Adrenal gland (tissue), 12 donors: ENCODE data around the gene PPP1R9B. TPM values are rescaled to one million over a fixed set of nuclear protein-coding genes. Genes with fewer than 3 reads are reported as not detected.

ENCODE experiments used
- DNase-seq, 7 donors: peaks; one replicate each; pipeline ENCODE4 v3.0.0-alpha.2; 2019 to 2020
- H3K27ac ChIP-seq, 5 donors: fragments of 200-600 bp; sonication (generic) in 4 of 5; 1 replicate in 3 of 5; 2 replicates in 2 of 5; pipeline versions ENCODE4 v1.5.1 to v1.8.0; 2016 to 2020; ENCODE audit warnings: mild to moderate bottlenecking in 1 of 5
- H3K27me3 ChIP-seq: fragments of 200-600 bp; 2 replicates; pipeline ENCODE4 v1.8.0; 2021
- H3K36me3 ChIP-seq, 2 donors: fragments of 200-600 bp; replicated peaks in 1 of 2; 1 replicate in 1 of 2; 2 replicates in 1 of 2; pipeline versions ENCODE4 v1.5.1 to v1.8.0; 2018 to 2022
- H3K4me1 ChIP-seq, 2 donors: fragments of 200-600 bp; replicated peaks in 1 of 2; 1 replicate in 1 of 2; 2 replicates in 1 of 2; pipeline versions ENCODE4 v1.5.1 to v1.8.0; 2018 to 2021
- H3K4me3 ChIP-seq, 4 donors: fragments of 200-600 bp; sonication (generic) in 3 of 4; one replicate each; pipeline ENCODE4 v1.5.1; 2016 to 2018
- H3K9me3 ChIP-seq, 3 donors: fragments of 200-600 bp; sonication (generic) in 1 of 3; replicated peaks in 1 of 3; 1 replicate in 2 of 3; 2 replicates in 1 of 3; pipeline versions ENCODE4 v1.5.1 to v1.8.0; 2016 to 2021
- CTCF ChIP-seq, 6 experiments: fragments of 450-650 bp in 4 of 6; fragments of 200-600 bp in 2 of 6; sonication (generic) in 1 of 6; IDR thresholded peaks; 1 replicate in 5 of 6; 2 replicates in 1 of 6; pipeline versions ENCODE4 v1.5.1 to v1.8.0; 2016 to 2021; ENCODE audit warnings: antibody characterized with exemption in 6 of 6, mild to moderate bottlenecking in 2 of 6, moderate library complexity in 1 of 6
- POLR2A ChIP-seq, 2 donors: fragments of 450-650 bp; IDR thresholded peaks; one replicate each; pipeline ENCODE4 v1.6.1; 2017; ENCODE audit warnings: antibody characterized with exemption in 2 of 2, mild to moderate bottlenecking in 2 of 2, moderate library complexity in 1 of 2
- WGBS, 4 donors: extraction: QIAGEN DNeasy Blood & Tissue Kit in 2 of 4; methylation state at CpG; one replicate each; pipeline versions ENCODE4 v1.1.5 to v1.1.7; 2013 to 2017; 5-methylcytosine and 5-hydroxymethylcytosine counted together
- intact Hi-C, 2 donors: fragments of 100-400 bp; cut with DNase I; formaldehyde crosslinking; loops; one replicate each; pipeline versions ENCODE4 v1.14.1 to v1.15.0; 2022 to 2023
- polyA plus RNA-seq, 3 donors: library from polyadenylated mRNA; stranded (reverse); fragments of 200-250 nt in 2 of 3; fragments of 350-450 nt in 1 of 3; fragmentation: Illumina TruSeq in 1 of 3; extraction: RNeasy Lipid Tissue Mini Kit (QIAGEN cat#74804) in 1 of 3; gene quantifications; one replicate each; pipeline ENCODE4 v1.2.3, GENCODE V29; 2013 to 2014
- total RNA-seq, 9 donors: library from RNA; depleted of rRNA in 4 of 9; stranded (reverse); fragments of >200 nt in 4 of 9; fragments of 120-200 nt in 1 of 9; fragmentation: NEBNext Ultra II Directional in 1 of 9; extraction: Animal tissue kit (Norgen Biotek cat#: 25700) in 1 of 9; gene quantifications; one replicate each; pipeline versions ENCODE4 v1.1.0 to v1.2.4, GENCODE V29; 2013 to 2023
- donor health status: healthy with polysubstance abuse.
- donor health status: Bipolar disorder and iron deficiency.
- donor health status: DM: yes; HTN: yes; CAD: no.
- donor health status: DM: no; HTN: no; CAD: no.
- donor health status: DM: no; HTN: no; CAD: no.
- donor health status: DM: yes; HTN: yes; CAD: no.

PPP1R9B gene
- total and polyA plus RNA-seq, 12 donors, result 21.8 to 128 (median 52.1) TPM

GRCh38 chr17:50105811-50106210 is 44.7 kb downstream of the PPP1R9B start:
- no peak overlapping the region for H3K27ac ChIP-seq
- intact Hi-C loops, result no loop called here
- no peak overlapping the region for H3K4me3 ChIP-seq
- H3K4me1 ChIP-seq, result peaks cover 29 to 46% of the 10 kb centered on the region in 2 donors
- 87 to 93% (median 93%) methylated on average over 16 to 21 of the region's 21 CpGs for WGBS, 4 donors
- no peaks in the 10 kb centered on the region for H3K9me3 ChIP-seq
- H3K27me3 ChIP-seq, result no peaks in the 10 kb centered on the region
- DNase-seq, result no peak
- TF ChIP-seq POLR2A (IDR thresholded peaks at IDR 0.05), result no peak
- TF ChIP-seq CTCF (IDR thresholded peaks at IDR 0.05), result no peak
- peaks cover 0 to 44% of the 10 kb centered on the region in 2 donors for H3K36me3 ChIP-seq

GRCh38 chr17:50103941-50104340 is 46.5 kb downstream of the PPP1R9B start:
- Histone ChIP-seq H3K4me1 (peaks cover 30 to 37% of the 10 kb centered on the region in 2 donors), H3K36me3 (peaks cover 0 to 43% of the 10 kb centered on the region in 2 donors), H3K27me3 (no peaks in the 10 kb centered on the region), H3K4me3 (no peak overlapping the region), H3K9me3 (no peaks in the 10 kb centered on the region), H3K27ac (no peak overlapping the region)
- no peak for DNase-seq
- intact Hi-C loops, result no loop called here
- TF ChIP-seq CTCF (IDR thresholded peaks at IDR 0.05) (no peak), POLR2A (IDR thresholded peaks at IDR 0.05) (no peak)
- WGBS, 4 donors, result 71 to 92% (median 88%) methylated on average over 4 to 5 of the region's 5 CpGs

GRCh38 chr17:50103252-50103651 is 47.2 kb downstream of the PPP1R9B start:
- Histone ChIP-seq H3K27me3 (no peaks in the 10 kb centered on the region), H3K27ac (peak overlapping the region in 3 of 5 donors; percentile 48 to 90 (median 87)), H3K4me1 (peaks cover 30 to 35% of the 10 kb centered on the region in 2 donors), H3K36me3 (peaks cover 0 to 43% of the 10 kb centered on the region in 2 donors), H3K4me3 (no peak overlapping the region), H3K9me3 (no peaks in the 10 kb centered on the region)
- WGBS, 4 donors, result 77 to 79% methylated on average over 2 of the region's 2 CpGs; no CpG with 5 or more reads in 2 of the 4 donors
- intact Hi-C loops, result no loop called here
- no peak for DNase-seq
- TF ChIP-seq CTCF (IDR thresholded peaks at IDR 0.05) (no peak), POLR2A (IDR thresholded peaks at IDR 0.05) (no peak)

GRCh38 chr17:50102164-50102991 is 48.1 kb downstream of the PPP1R9B start:
- H3K9me3 ChIP-seq, result no peaks in the 10 kb centered on the region
- peaks cover 30 to 35% of the 10 kb centered on the region in 2 donors for H3K4me1 ChIP-seq
- intact Hi-C loops, result no loop called here
- peak overlapping the region; percentile 60 to 90 (median 81) for H3K27ac ChIP-seq
- H3K4me3 ChIP-seq, result no peak overlapping the region
- H3K27me3 ChIP-seq, result no peaks in the 10 kb centered on the region
- WGBS, 4 donors, result 53 to 74% (median 69%) methylated on average over 8 to 15 of the region's 15 CpGs
- DNase-seq, result peak; percentile 69 to 92 (median 82)
- peak in 1 of 2 donors; percentile 34 for TF ChIP-seq POLR2A (IDR thresholded peaks at IDR 0.05)
- no peak for TF ChIP-seq CTCF (IDR thresholded peaks at IDR 0.05)
- H3K36me3 ChIP-seq, result peaks cover 0 to 44% of the 10 kb centered on the region in 2 donors
